ENCODE data around the gene PIAS4. TPM values are rescaled to one million over a fixed set of nuclear protein-coding genes. Genes with fewer than 3 reads are reported as not detected.

Gene PIAS4
- total RNA-seq, 1 donor from 2014 or later, result 22.9 TPM

- DNase-seq, result no peak
Observed at GRCh38 chr19:4043401-4043800, 35.9 kb downstream of the PIAS4 start.

- DNase-seq, result no peak
Observed at GRCh38 chr19:4043966-4044715, 36.6 kb downstream of the PIAS4 start.

- no peak for DNase-seq
Observed at GRCh38 chr19:4044990-4045465, 37.5 kb downstream of the PIAS4 start.

GRCh38 chr19:4045597-4046361, 38.2 kb downstream of the PIAS4 start:
- no peak for DNase-seq

- no peak for DNase-seq
Observed at GRCh38 chr19:4046362-4046691, 38.8 kb downstream of the PIAS4 start.

- DNase-seq, result no peak
Observed at GRCh38 chr19:4046946-4047683, 39.6 kb downstream of the PIAS4 start.

GRCh38 chr19:4049432-4049831, 41.9 kb downstream of the PIAS4 start:
- no peak for DNase-seq

- DNase-seq, result no peak
Observed at GRCh38 chr19:4051175-4052101, 43.9 kb downstream of the PIAS4 start.

GRCh38 chr19:4052114-4052992, 44.8 kb downstream of the PIAS4 start:
- no peak for DNase-seq

- DNase-seq, result no peak
Observed at GRCh38 chr19:4052993-4053422, 45.5 kb downstream of the PIAS4 start.

GRCh38 chr19:4053423-4054324, 46.1 kb downstream of the PIAS4 start:
- no peak for DNase-seq

GRCh38 chr19:4054441-4055208, 47.1 kb downstream of the PIAS4 start:
- no peak for DNase-seq

GRCh38 chr19:4055209-4055552, 47.6 kb downstream of the PIAS4 start:
- DNase-seq, result no peak

GRCh38 chr19:4057931-4058692, 50.6 kb downstream of the PIAS4 start:
- no peak for DNase-seq

- no peak for DNase-seq
Observed at GRCh38 chr19:4058693-4059452, 51.3 kb downstream of the PIAS4 start.

GRCh38 chr19:4059453-4059871, 51.9 kb downstream of the PIAS4 start:
- DNase-seq, result no peak

- DNase-seq, result no peak
Observed at GRCh38 chr19:4059891-4060620, 52.5 kb downstream of the PIAS4 start.

Data from skin of body (tissue), 2 donors.